ENCODE measurements around the gene DCHS2.

DNA sequence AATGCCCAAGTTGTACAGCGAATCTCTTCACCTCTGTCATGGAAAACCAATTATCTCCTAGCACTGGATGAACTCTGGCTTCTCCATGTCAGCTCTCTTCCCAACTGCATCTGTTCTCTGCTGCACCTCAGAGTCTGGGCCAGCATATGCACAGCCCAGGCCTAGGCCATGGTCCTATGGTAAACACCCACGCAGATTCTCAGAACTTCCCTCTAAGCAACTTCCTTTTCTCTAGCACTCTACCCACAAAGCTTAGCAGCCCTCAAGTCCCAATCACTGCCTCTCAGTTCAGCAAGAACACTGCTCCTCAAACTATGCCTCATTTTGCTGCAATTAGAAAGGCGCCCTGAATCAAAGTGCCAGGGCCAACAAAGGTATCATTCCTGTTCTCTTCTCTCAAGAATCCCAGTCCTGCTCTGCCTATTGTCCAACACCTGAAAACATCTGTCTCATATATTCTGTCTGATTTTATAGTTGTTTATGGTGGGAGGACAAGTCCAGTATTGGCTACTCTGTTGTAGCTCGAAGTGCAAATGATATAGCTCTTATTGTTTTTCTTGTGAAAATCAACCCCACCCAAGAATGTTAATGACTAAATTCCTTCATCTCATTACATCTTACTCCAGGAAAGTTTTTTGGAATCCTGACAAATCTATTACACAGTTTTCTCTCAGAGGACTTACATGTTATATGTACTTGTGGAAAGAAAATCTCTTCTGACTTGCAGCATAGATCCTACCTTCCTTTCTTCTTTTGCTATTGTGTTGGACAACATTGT lies 85.4 kb downstream of the DCHS2 start:
- no peak for TF ChIP-seq CTCF (IDR thresholded peaks at IDR 0.05)
- no peak for TF ChIP-seq ZFX (IDR thresholded peaks at IDR 0.05; ENCODE audit: borderline replicate concordance)
